Uterus (tissue), 4 donors: Measurements from ENCODE around the gene IL6. TPM values are rescaled to one million over a fixed set of nuclear protein-coding genes. Genes with fewer than 3 reads are reported as not detected.
"Not testable (repeated sequence)": the region's sequence is repeated elsewhere in the genome, so short reads cannot be mapped to it uniquely, and the experiment has no call there.

Experiments
- DNase-seq, 2 donors: peaks; one replicate each; pipeline ENCODE4 v3.0.0-alpha.2; 2019 to 2020
- H3K27ac ChIP-seq, 2 donors: fragments of 200-600 bp; sonication (generic); 1 replicate in 1 of 2; 2 replicates in 1 of 2; pipeline ENCODE4 v1.5.1; 2016 to 2018
- H3K27me3 ChIP-seq, 2 donors: fragments of 200-600 bp; sonication (generic); one replicate each; pipeline ENCODE4 v1.5.1; 2018 to 2019; ENCODE audit warnings: control low read depth in 1 of 2
- H3K36me3 ChIP-seq, 2 donors: fragments of 200-600 bp; sonication (generic); one replicate each; pipeline ENCODE4 v1.5.1; 2019; ENCODE audit warnings: control low read depth in 1 of 2
- H3K4me1 ChIP-seq, 2 donors: fragments of 200-600 bp; sonication (generic); one replicate each; pipeline ENCODE4 v1.5.1; 2018 to 2019; ENCODE audit warnings: control low read depth in 1 of 2
- H3K4me3 ChIP-seq, 2 donors: fragments of 200-600 bp; sonication (generic); 1 replicate in 1 of 2; 2 replicates in 1 of 2; pipeline ENCODE4 v1.5.1; 2018 to 2019; ENCODE audit warnings: mild to moderate bottlenecking in 1 of 2
- H3K9me3 ChIP-seq, 2 donors: fragments of 200-600 bp; sonication (generic); one replicate each; pipeline ENCODE4 v1.5.1; 2019; ENCODE audit warnings: control low read depth in 1 of 2
- CTCF ChIP-seq, 4 experiments: fragments of 200-600 bp in 2 of 4; fragments of 450-650 bp in 2 of 4; sonication (generic) in 2 of 4; IDR thresholded peaks; one replicate each; pipeline ENCODE4 v1.5.1; 2016 to 2019; ENCODE audit warnings: antibody characterized with exemption in 4 of 4, mild to moderate bottlenecking in 2 of 4, moderate library complexity in 1 of 4
- POLR2A ChIP-seq, 2 donors: fragments of 450-650 bp; IDR thresholded peaks; one replicate each; pipeline ENCODE4 v1.6.1; 2016; ENCODE audit warnings: antibody characterized with exemption in 2 of 2, mild to moderate bottlenecking in 1 of 2, moderate library complexity in 1 of 2
- intact Hi-C: fragments of 100-400 bp; cut with DNase I; formaldehyde crosslinking; loops from one replicate; pipeline ENCODE4 v1.15.1; 2023; ENCODE audit warnings: low total_unique reads
- total RNA-seq, 4 donors: library from RNA; depleted of rRNA in 3 of 4; stranded (reverse); fragments of >200 nt in 3 of 4; gene quantifications; one replicate each; pipeline versions ENCODE4 v1.1.0 to v1.2.4, GENCODE V29; 2014 to 2023
- donor health status: DM: yes; HTN: yes; CAD: no.

IL6 gene
- 10 to 100 TPM in 1 of 4 donors, 1 to 10 TPM in 2, not detected in 1; 2.6 to 11.2 (median 4.2) TPM for total RNA-seq

DNA sequence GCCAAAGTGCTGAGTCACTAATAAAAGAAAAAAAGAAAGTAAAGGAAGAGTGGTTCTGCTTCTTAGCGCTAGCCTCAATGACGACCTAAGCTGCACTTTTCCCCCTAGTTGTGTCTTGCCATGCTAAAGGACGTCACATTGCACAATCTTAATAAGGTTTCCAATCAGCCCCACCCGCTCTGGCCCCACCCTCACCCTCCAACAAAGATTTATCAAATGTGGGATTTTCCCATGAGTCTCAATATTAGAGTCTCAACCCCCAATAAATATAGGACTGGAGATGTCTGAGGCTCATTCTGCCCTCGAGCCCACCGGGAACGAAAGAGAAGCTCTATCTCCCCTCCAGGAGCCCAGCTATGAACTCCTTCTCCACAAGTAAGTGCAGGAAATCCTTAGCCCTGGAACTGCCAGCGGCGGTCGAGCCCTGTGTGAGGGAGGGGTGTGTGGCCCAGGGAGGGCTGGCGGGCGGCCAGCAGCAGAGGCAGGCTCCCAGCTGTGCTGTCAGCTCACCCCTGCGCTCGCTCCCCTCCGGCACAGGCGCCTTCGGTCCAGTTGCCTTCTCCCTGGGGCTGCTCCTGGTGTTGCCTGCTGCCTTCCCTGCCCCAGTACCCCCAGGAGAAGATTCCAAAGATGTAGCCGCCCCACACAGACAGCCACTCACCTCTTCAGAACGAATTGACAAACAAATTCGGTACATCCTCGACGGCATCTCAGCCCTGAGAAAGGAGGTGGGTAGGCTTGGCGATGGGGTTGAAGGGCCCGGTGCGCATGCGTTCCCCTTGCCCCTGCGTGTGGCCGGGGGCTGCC, at the start of gene IL6:
IL6 (plus strand) TSS at position 294 of the 807 bp plus-strand sequence; CDS start at position 357, 63 bp downstream.
- peaks cover 0 to 6% of the 10 kb centered on the region in 2 donors for H3K4me1 ChIP-seq
- DNase-seq = peak; percentile 82 to 85

DNA sequence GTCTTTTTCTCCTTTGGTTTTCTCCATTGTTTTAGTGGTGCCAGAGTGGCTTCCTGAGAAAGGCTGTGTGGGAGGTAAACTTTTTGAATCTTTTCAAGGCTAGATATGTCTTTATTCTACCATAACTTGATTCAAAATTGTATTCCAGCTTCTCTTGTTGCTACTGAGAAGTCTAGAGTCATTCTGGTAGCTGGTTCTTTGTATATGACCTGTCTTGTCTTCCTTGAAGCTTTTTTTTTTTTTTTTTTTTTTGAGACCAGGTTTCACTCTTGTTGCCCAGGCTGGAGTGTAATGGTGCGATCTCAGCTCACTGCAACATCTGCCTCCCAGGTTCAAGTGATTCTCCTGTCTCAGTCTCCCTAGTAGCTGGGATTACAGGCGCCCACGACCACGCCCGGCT, 49.7 kb upstream of the IL6 start:
- intact Hi-C loops, H3K4me1 ChIP-seq, H3K27ac ChIP-seq, H3K4me3 ChIP-seq, H3K27me3 ChIP-seq, DNase-seq, H3K36me3 ChIP-seq, H3K9me3 ChIP-seq: not testable (repeated sequence)

More for the DNA sequence above, at the start of gene IL6:
- Histone ChIP-seq H3K36me3 (no peaks in the 10 kb centered on the region), H3K9me3 (no peaks in the 10 kb centered on the region), H3K4me3 (peak within 1 kb of the TSS; percentile 18 to 32), H3K27me3 (no peaks in the 10 kb centered on the region), H3K27ac (peak within 1 kb of the TSS; percentile 66 to 77)
- TF ChIP-seq CTCF (IDR thresholded peaks at IDR 0.05) (no peak), POLR2A (IDR thresholded peaks at IDR 0.05) (peak in 1 of 2 donors; percentile 8)
- intact Hi-C loops = loop anchor here (10.0 kb wide), 1 partner anchor 162 kb away; no protein-coding TSS in a partner anchor

- intact Hi-C loops = no loop called here
- no peak for DNase-seq
- Histone ChIP-seq H3K4me3 (no peak overlapping the region), H3K27me3 (no peaks in the 10 kb centered on the region), H3K9me3 (no peaks in the 10 kb centered on the region), H3K36me3 (no peaks in the 10 kb centered on the region), H3K27ac (no peak overlapping the region), H3K4me1 (no peaks in the 10 kb centered on the region)
- TF ChIP-seq POLR2A (IDR thresholded peaks at IDR 0.05) (no peak), CTCF (IDR thresholded peaks at IDR 0.05) (no peak)
These were observed 49.3 kb upstream of the IL6 start for GRCh38 chr7:22677680-22678079.

DNA sequence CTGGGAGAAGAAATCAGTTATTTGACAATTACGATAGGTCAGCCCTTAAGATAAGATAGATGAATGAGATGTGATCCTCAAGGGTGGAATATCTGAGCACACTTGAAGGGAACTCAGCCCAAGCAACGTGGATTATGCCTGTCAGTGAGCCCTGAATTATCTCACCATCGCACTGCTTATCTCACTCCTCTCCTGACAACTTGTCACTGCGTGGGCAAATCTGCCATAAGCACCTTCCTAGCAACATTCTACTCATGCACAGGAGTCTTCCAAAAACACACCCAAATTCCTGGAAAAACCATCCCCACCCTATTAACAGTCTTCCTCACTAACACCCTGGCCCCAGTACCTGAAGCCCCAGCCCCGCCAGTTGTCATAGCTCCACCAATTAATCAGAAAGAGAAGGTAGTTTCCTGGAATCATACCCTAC, 46.5 kb upstream of the IL6 start:
- TF ChIP-seq POLR2A (IDR thresholded peaks at IDR 0.05) (no peak), CTCF (IDR thresholded peaks at IDR 0.05) (no peak)
- Histone ChIP-seq H3K4me1 (no peaks in the 10 kb centered on the region), H3K36me3 (no peaks in the 10 kb centered on the region), H3K9me3 (no peaks in the 10 kb centered on the region), H3K4me3 (no peak overlapping the region), H3K27ac (no peak overlapping the region), H3K27me3 (no peaks in the 10 kb centered on the region)
- intact Hi-C loops = no loop called here
- no peak for DNase-seq

DNA sequence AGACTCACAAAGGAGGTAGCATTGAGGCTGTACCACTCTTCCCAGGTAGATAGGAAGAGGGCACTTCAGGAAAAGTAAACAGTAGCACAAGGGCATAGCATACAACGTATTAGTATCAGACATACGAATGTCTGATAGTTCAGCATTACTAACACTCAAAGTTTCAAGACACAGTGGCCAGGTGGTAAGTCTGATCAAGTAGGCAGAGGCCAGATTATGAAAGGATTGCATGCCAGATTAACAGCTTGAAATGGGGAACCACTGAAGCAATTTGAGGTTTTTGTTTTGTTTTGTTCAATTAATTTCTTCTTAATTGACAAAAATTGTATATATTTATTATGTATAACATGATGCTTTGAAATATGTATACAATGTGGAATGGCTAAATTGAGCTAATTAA, 45.7 kb upstream of the IL6 start:
- Histone ChIP-seq H3K27ac (no peak overlapping the region), H3K27me3 (no peaks in the 10 kb centered on the region), H3K36me3 (no peaks in the 10 kb centered on the region), H3K4me1 (no peaks in the 10 kb centered on the region), H3K4me3 (no peak overlapping the region), H3K9me3 (no peaks in the 10 kb centered on the region)
- intact Hi-C loops = no loop called here
- TF ChIP-seq POLR2A (IDR thresholded peaks at IDR 0.05) = no peak
- no peak for TF ChIP-seq CTCF (IDR thresholded peaks at IDR 0.05)
- DNase-seq = no peak
